Left forelimb (tissue), 1 donor: ENCODE results near the gene SLX4IP.

Experiments
- DNase-seq: peaks from one replicate; pipeline ENCODE4 v3.0.0-alpha.2; 2018; ENCODE audit warnings: low spot score

Gene SLX4IP

DNA sequence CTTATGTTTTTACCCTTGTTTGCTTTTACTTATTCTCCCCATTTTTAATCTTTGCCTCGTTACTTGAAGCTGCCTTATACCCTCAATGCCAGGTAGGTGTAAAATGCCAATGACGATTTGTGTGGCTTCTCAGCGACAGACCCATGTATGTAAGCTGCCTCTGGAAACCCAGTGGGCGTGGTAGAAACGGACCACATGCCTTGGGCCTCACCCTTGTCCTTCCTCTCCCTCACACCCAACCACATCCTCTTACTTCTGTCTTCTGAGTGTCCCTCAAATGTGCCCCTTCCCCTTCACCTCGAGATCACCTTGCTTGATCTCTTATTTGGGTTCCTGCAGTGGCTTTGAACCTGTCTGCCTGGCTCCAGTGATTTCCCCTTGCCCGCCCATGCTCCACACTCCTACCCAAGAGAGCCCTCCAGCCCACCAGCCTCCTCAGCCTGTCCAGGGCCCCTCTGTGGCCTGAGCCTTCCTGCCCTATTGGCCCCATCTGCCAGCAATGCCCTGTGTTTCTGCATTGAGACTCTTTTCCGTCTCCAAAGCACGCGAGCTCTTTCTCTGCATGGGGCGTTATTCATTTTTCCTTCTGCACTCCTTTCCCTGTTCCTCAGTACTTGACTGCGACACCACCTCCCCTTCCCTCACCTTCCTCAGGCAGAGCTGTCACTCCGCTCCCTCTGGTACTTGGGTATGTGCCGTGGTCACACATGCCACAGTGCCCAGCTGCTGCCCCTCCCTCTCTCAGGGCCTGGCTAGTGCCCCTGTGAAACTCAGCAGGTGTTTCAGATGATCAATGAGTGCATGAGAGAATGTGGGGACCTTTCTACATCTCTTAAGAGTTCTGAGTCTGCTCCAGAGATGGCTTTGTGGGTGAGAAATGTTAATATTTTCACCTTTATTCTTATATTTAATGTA, 115.4 kb downstream of the SLX4IP start:
- DNase-seq = no peak

DNA sequence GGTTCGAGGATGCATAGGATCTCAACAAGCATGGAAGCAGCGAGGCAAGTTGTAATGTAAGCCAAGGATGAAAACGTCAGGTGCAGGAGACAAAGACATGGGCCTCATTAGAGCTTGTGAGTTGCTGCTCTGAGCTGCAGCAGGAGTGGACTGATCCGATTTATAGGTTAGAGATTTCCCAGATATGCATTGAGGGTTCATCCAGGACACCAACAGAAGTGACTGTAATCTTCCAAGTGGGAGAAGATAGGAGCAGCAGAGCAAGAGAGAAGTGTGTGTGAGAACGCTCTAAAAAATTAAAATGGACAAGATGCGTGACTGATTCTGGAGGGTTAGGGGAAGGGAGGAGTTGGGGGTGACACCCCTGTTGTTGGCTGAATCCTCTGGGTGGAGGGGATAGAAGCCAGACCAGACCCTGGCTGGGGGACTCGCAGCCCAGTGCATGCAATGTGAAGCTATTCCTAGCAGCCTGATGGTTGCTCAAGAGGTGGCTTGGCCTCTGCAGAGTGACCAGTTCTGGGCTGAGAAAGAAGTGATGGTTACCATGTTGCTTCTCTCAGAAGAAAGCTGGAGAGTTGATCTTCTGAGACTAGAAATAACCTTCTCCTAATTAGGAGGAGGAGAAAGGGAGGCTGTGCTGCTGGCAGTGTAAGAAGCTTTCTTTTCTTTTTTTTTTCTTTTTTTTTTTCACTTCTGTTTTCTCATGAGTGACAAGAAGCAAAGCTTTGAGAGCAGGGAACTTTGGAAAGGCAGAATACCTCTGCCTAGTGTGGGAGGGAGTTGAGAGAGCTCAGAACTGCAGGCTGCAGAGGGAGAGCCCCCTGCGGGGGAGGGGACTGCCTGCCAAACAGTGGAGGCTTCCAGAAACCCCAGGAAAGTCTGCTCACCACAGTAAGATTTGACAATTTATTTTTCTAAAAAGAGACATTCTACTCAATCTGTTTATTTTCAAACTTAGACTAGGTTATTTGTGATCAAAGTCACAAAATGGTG, 116.9 kb downstream of the SLX4IP start:
- no peak for DNase-seq

DNA sequence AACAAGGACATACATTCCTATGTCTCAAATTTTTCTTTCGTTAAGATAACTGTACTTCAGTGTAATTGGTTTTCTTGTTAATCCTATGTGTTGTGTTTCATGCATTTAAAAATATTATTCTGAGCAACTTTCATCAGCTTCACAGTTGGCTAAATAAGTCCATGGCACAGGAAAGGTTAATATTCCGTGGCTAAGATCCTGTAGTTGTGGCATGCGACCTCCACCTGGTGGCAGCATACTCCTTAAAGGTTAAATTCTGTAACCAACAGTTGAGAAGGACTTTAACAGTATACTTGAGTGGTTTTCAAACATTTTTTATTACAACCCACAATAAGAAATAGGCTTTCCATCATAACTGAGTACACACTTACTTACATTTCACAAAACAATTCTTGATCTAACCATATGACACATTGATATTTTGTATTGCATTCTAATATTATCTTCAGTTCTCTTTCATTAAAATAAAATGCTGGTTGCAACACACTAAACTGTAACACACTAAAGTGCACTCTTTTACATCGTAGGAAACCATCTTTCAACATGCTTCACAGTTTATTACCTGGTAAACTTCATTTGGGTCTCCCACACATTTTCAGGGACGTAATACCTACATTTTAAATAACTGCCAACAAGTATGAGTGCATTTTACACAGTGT, 118.3 kb downstream of the SLX4IP start:
- DNase-seq = no peak

DNA sequence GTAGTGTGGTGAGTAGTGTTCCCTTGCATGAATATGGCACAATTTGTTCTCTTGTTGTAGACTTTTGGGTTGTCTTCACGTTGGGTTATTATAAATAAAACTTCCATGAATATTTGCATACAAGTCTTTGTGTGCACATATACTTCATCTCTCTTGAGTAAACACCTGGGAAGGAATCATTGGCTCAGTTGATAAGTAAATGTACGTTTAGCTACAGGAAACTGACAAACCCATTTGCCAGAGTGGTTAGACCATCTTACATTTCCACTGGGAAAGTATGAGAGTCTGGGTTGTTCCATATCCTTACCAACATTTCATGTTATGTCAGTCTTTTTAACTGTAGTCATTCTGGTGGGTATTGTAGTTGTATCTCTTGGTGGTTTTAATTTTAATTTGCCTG, 119.2 kb downstream of the SLX4IP start:
- no peak for DNase-seq

GRCh38 chr20:10555393-10555792, 120.3 kb downstream of the SLX4IP start:
- DNase-seq = no peak

- DNase-seq = no peak
Observed at GRCh38 chr20:10555865-10556308, 120.8 kb downstream of the SLX4IP start.

DNA sequence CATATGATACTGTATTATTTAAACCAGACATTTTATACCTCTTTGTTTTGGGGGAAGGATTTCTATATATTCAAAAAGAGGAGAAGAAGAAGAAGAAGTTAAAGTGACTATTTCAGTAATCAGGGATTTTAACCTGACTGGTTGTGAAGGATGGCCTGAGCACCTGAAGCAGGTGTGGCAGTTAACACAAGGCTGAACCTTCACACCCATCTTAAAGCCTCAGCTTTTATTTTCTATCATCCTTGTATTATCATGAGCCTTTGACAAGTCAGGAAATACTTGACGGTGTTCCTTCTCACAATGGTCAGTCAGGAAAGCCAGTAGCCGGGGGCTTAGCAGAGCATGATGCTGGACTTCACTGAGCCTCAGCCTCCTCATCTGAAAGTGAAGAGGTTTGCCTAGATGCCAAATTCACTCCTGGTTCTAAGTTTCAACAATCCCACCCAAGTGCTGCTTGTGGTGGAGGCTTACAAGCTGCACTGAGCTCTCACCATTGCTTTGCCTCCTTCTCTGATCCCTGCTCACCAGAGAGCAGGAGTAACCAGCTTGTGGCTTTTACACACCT, 121.5 kb downstream of the SLX4IP start:
- DNase-seq = no peak

DNA sequence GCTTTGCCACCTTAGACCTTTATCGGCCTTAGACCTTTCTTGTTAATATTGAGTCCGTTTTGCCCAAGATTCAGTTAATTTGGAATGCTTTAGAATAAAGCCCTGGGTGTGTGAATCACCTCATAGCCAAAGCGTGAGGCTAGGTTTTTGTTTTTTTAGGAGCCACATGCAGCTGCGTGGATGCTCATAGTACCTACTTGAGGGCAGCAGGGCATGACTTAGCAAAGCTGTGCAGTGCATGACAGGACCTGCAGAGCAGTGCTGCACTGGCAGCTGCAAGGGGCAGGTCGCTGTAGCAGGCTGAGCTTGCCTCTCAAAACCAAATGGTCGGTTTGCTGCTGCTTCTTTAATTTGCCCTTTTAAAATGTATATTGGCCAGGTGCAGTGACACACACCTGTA, 122.6 kb downstream of the SLX4IP start:
- no peak for DNase-seq

GRCh38 chr20:10558635-10559187, 123.6 kb downstream of the SLX4IP start:
- no peak for DNase-seq

DNA sequence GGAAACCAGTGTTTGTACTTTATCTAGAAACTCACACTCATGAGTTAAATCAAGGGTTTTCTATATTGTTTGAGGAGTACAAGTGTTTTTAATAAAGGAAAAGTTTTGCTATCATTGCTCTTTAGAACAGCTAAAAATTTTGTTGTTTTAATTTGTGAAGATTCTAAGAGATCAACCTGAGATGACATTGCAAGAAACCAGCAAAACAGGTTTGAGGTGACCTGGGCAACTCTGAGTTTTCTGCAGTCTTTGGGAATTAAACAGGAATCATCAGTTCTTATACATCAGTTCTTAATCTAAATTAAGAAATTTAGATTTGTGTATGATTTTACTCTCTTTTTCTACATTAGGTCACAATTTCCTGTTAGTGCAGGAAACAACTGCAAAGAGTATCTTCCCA, 124.2 kb downstream of the SLX4IP start:
- no peak for DNase-seq

DNA sequence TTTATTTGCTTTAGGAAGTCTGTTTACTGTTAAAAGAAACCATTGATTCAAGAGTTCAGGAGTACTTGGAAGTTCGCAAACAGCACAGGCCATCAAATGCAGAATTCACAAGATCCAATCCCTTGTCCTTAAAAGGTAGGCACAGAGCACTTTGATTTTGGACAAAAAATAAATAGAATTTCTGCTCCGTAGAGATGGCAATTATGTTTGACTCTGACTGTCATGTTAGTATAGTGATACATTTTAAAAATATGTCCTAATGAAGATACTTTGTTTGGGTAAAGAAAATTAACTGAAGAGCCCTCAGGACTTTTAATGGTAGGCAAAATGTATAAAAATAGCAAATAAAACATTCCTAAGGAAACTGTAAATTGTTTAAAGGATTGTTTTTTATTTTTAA, 125.6 kb downstream of the SLX4IP start:
- DNase-seq = no peak

DNA sequence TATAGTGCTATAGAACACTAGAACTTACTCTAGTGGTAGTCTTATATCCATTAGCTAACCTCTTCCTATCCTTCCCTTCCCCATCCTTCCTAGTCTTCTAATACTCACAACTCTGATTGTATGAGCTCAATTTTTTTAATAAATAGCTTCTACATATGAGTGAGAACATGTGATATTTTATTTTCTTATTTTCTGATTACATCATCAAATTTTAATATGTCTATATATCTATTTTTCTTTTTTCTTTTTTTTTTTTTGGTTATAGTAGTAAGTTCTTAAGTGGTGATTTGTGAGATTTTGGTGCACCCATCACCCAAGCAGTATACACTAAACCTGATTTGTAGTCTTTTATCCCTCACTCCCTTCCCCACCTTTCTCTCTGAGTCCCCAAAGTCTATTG, 126.2 kb downstream of the SLX4IP start:
- DNase-seq = no peak

DNA sequence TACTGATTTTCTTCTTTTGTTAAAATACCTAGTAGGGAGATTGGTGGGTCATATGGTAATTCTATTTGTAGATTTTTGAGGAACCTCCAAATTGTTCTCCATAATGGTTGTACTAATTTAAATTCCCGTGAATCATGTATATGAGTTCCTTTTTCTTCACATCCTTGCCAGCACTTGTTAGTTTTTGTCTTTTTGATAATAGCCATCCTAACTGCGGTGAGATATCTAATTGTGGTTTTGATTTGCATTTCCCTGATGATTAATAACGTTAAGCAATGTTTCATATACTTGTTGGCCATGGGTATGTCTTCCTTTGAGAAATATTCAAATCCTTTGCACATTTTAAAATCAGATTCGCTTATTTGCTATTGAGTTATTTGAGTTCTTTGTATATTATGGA, 127.8 kb downstream of the SLX4IP start:
- DNase-seq = no peak

- DNase-seq = no peak
Observed at GRCh38 chr20:10563935-10564492, 128.9 kb downstream of the SLX4IP start.

DNA sequence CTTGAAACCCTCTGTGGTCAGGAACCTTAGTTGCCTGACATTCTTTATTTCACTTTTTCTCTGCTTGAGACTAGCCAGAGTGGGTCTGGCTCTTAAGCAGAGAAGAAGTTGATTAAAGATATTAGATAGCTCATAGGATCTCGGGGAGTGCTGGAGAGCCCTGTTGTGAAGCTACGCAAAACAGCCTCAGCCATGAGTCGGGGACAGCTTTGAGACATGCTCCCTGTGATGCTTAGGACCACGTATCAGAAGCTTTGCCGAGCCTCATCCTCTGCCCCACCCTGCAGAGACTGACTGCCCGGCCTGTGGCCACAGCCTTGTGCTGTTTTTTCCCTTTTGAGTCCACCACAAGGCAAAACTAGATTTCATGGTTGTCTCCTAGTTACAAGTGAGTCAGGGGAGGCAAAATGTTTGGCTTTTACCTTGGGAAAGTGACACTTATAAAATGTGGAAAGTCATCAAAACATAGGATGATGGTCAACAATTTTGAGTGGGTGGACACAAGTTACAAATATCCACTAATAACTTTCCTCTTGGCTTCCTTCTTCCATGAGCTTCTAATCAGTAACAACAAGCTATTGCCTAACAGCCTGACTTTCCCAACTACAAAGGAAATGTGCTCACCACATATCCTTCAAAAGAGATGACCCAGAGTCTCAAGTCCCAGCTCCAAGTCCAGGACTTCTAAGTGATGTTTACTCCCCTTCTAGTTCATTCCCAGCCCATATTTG, 130.3 kb downstream of the SLX4IP start:
- no peak for DNase-seq

- no peak for DNase-seq
Observed at GRCh38 chr20:10565922-10566897, 131.1 kb downstream of the SLX4IP start.

DNA sequence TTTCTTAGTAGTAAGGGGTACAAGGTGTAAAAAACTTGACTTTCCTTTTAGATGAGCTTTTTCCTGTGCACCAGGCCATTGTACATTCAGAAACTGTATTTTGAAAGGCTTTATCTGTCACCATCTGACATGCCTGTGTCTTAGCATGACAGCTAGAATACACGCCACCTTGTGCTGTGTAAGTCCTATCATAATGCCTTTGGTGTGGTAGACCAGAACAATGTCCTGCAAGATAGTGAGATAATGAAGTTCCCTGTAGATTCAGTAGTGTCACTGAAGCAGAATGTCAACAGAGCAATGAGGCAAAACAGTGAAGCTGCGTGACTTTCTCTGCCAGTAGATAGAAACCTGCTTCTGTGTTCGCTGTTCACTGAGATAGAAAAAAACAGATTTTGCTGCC, 132.9 kb downstream of the SLX4IP start:
- DNase-seq = no peak

DNA sequence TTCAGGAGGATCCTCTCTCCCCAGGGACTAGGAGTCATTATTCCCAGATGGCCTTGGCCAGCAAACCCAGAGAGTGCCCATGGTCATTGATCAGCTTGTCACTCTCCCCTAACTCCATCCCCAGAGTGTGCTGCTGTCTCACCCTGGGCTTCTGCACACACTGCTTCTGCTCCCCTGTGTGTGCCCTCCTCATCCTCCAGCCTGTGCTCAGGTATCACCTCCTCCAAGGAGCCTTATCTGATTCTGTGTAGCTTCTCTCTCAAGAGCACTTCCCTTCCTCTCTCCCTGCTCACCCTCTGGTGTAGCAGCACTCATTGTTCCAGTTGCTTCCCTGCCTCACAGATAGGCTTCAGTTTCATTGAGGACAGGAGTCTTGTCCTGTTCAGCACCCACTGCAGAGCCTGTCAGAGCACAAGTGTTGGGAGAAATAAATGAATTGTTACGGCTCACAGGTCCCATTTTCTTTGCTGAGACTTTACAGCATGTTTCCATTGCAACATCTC, 136.3 kb downstream of the SLX4IP start:
- no peak for DNase-seq

DNA sequence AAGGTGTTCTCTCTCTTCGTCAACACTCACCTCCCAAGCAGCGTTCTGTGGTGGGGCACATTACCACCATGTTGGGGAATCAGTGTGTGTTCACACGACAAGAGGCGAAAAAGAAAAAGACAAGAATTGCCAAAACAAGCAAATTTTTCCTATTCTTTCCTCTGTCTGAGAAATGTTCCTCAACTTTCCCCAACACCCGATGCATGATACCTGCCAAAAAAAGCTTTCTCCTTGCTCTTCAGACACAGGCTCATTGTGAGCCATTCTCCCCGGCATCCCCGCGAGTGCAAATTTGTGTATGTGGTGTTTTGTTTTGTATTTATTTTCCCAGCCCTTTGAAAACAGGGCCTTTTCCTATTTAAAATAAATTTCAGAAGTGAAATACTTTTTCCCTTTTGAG, 137.7 kb downstream of the SLX4IP start:
- no peak for DNase-seq
